ENCODE results near the gene POLA1. TPM values are rescaled to one million over a fixed set of nuclear protein-coding genes. Genes with fewer than 3 reads are reported as not detected.

The POLA1 gene
- total RNA-seq, 1 donor from 2014 or later = 24.6 TPM

DNA sequence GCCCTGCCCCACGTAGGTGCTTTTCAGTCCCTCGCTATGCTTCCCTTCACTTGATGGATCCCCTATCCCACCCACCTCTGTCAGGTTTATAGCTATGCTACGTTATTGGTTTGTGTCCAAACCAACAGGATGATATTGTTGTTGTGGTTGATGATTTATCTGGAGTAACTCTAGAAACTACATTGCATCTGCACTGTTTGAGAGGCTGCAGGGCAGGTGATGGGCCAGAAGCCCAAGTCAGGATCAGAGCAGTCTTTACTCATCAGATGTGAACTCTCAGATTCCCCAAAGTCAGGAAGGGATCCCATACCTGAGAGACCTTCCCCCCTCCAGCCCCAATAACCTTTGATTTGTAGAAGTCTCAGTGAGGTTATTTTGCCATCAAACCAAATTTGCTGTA, 287.3 kb downstream of the POLA1 start:
- no peak overlapping the region for H3K4me3 ChIP-seq (ENCODE audit: low read depth, low read length)
- DNase-seq (ENCODE audit: low read depth) = no peak
- TF ChIP-seq, protein P1, sequence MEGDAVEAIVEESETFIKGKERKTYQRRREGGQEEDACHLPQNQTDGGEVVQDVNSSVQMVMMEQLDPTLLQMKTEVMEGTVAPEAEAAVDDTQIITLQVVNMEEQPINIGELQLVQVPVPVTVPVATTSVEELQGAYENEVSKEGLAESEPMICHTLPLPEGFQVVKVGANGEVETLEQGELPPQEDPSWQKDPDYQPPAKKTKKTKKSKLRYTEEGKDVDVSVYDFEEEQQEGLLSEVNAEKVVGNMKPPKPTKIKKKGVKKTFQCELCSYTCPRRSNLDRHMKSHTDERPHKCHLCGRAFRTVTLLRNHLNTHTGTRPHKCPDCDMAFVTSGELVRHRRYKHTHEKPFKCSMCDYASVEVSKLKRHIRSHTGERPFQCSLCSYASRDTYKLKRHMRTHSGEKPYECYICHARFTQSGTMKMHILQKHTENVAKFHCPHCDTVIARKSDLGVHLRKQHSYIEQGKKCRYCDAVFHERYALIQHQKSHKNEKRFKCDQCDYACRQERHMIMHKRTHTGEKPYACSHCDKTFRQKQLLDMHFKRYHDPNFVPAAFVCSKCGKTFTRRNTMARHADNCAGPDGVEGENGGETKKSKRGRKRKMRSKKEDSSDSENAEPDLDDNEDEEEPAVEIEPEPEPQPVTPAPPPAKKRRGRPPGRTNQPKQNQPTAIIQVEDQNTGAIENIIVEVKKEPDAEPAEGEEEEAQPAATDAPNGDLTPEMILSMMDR (conservative IDR thresholded peaks at IDR 0.05; ENCODE audit: low read depth, low read length) = no peak

DNA sequence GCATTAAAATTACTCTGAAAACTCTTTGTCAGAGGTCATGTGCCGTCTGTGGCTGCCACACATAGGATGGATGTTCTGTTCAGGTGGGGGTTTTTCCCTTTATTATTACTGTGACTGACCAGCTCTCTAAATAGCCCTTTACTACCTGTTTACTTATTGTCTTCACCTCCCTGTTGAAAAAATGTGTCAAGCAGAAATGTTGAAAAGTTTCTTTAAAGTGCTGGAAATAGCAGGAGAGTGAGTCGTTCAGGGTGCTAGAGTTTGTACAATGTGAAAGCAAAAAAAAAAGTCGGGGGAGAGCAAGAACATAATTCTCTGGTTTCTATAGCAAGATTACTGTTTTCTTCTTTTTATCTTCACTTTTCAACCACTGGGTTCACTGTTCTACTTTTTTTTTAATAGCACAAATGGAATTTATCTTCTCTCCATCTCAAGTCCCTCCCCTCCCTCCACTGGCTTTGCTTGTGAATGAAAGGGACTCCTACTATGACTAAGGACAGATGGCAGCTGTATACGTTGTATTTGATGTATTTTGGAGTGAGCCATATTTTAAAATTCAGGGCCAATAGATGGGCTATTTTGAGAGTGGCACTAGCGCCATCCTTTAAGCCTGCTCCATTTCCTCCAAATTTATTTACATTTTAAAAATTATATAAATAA, 288.7 kb downstream of the POLA1 start:
- H3K4me3 ChIP-seq (ENCODE audit: low read depth, low read length) = no peak overlapping the region
- TF ChIP-seq, protein P1 (conservative IDR thresholded peaks at IDR 0.05; ENCODE audit: low read depth, low read length) = no peak
- DNase-seq (ENCODE audit: low read depth) = no peak

DNA sequence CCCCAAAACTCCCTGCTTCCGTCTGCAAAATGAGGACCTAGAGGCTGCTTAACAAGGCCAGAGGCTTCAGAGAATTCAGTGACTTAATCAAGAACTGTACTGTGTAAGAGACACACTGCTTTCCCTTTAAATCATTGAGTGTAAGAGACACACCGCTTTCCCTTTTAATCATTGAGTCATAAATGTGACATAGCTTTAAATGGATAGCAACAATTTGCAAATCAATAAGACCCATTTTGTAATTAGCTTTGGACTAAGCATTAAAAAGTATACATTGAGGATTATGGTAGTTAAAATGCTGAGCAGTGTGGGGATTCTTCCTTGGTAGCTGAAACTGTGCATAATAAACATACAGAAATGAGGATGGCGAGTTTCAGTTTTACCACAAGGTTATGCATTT, 290.2 kb downstream of the POLA1 start:
- H3K4me3 ChIP-seq (ENCODE audit: low read depth, low read length) = no peak overlapping the region
- no peak for DNase-seq (ENCODE audit: low read depth)

DNA sequence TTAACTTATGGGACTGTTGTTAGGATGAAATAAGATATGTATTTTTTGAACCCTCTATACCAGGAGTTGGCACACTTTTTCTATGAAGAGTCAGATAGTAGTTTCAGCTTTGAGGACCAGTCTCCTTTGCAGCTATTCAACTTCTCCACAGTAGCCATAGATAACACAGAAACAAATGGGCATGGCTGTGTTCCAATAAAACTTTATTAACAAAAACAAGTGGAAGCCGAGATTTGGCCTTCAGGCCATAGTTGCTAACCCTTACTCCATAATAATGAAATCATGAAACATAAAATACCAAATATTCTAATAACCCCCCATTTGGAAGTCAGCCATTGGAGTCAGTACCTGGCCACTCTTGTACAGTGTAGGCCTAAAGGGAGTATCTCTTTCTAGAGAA, 291.4 kb downstream of the POLA1 start:
- H3K4me3 ChIP-seq (ENCODE audit: low read depth, low read length) = no peak overlapping the region
- DNase-seq (ENCODE audit: low read depth) = no peak

More for the DNA sequence above, 290.2 kb downstream of the POLA1 start:
- TF ChIP-seq, protein P1 (conservative IDR thresholded peaks at IDR 0.05; ENCODE audit: low read depth, low read length) = no peak

DNA sequence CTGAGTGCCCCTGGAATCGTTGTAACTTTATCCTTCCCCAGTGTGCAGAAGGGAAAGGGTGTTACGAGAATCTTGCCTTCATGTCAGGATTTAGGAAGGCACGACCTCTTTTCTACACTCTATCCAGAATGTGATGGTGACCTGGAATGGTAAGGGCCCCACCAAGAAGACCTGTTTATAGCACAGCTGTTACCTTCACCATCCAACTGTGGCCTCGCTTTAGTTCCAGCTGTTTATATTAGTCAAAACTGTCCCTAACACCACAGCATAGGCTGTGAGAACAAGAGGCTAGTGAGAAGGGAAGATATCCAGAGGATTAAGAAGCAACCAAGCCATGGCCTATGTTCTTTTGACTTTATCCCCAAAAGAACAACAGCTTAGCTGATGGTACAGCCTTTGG, 294.0 kb downstream of the POLA1 start:
- no peak for DNase-seq (ENCODE audit: low read depth)
- H3K4me3 ChIP-seq (ENCODE audit: low read depth, low read length) = no peak overlapping the region
- TF ChIP-seq, protein P1 (conservative IDR thresholded peaks at IDR 0.05; ENCODE audit: low read depth, low read length) = no peak

More for the DNA sequence above, 291.4 kb downstream of the POLA1 start:
- TF ChIP-seq, protein P1 (conservative IDR thresholded peaks at IDR 0.05; ENCODE audit: low read depth, low read length) = no peak

DNA sequence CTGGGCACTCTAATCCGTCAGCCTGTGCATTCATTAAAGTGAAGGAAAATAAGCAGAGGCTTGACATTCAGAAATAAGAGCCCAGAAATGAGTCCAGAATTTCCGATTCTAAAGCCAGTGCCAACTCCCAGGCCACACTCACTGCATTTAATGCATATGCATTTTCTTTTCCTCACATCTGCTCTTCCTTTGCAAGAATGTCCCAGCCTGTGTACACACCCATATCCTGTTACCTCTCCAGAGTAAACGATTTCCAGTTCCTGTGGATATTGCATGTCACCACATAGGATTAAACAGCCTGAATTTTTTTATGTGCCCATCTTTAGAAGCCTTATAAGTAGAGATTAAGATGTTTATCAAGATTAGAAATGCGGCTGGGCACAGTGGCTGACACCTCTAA, 294.6 kb downstream of the POLA1 start:
- H3K4me3 ChIP-seq (ENCODE audit: low read depth, low read length) = no peak overlapping the region
- TF ChIP-seq, protein P1 (conservative IDR thresholded peaks at IDR 0.05; ENCODE audit: low read depth, low read length) = no peak
- no peak for DNase-seq (ENCODE audit: low read depth)

DNA sequence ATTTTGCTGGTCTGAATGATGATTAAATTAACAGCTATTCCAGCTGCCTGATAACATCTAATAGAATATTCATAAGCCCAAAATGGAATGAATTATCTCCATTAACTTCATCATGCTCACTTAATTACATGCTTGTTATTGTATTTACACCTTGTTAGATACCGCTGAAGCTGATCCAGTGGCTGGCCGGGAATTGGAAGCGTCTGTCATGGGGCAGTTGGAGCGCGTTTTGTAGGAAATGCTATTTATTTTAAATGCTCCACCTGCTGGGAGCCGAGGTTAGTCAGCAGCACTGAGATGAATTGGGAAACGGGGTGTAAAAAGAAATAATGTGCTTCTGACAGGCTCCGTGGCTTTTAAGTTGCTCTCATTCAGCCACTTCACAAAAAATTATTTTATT, 296.8 kb downstream of the POLA1 start:
- no peak for DNase-seq (ENCODE audit: low read depth)
- no peak overlapping the region for H3K4me3 ChIP-seq (ENCODE audit: low read depth, low read length)
- TF ChIP-seq, protein P1 (conservative IDR thresholded peaks at IDR 0.05; ENCODE audit: low read depth, low read length) = no peak

Measured in epithelial cell of proximal tubule (primary cell).